ENCODE data around the gene RAB3IL1.

RAB3IL1 gene

DNA sequence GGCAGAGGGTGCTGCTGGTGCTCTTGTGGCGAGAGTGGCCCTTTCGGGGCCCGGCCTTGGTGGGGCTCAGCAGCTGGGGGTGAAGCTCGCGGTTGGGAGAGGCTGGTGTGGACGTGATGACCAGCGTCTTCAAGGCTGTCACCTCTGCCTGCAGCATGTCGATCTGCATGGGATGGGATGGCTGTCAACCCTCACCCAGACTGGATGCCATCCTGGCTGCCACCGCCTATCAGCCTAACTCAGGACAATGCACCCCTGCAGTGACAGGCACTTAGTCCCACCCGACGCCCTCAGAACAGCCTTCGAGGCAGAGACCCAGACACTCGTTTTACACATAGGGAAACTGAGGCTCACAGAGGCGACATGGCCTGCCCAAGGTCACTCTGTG lies 10.8 kb downstream of the RAB3IL1 start:
- no peak for ATAC-seq
- no peak overlapping the region for H3K27ac Mint-ChIP-seq

DNA sequence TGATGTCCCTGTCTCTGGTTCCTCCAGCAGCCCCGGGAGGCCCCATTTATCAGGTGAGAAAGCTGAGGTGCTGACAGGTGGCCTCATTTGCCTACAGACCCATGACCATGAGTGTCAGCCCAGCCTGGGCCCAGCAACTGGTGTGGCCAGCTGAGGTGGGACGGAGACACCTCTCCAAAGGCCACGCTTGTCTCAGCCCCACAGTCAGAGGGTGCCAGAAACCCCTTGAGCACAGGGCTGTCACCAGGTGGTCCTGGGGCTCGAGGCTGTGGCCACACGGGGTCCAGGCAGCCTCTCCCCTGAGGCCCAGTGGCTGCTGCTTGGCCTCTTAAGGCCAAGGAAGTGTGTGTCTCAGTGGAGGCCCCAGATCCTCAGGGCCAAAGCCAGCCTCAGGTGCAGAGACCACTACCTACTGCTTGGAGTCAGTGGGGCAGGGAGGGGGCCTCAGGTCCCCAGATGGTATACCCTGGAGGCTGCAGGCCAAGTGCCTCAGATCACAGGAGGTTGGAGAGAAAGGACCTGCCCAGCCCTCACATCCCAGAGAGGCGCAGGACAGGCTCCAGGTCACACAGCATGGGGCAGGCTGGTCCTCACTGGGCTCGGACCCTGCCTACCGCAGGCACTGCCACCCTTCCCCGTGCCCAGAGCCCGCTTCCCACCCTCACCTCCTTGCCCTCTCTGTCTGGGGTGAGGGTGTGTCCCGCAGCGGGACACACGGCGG lies 11.4 kb downstream of the RAB3IL1 start:
- no peaks in the 10 kb centered on the region for H3K27me3 Mint-ChIP-seq
- no peak for DNase-seq
- no peak overlapping the region for H3K27ac Mint-ChIP-seq
- no peak for ATAC-seq
- H3K9me3 Mint-ChIP-seq, result no peaks in the 10 kb centered on the region
- H3K36me3 Mint-ChIP-seq (ENCODE audit: low read depth), result no peaks in the 10 kb centered on the region
- no peak overlapping the region for H3K4me3 Mint-ChIP-seq
- H3K4me1 Mint-ChIP-seq, result no peaks in the 10 kb centered on the region

More for the DNA sequence above, 10.8 kb downstream of the RAB3IL1 start:
- Mint-ChIP-seq H3K9me3 (no peaks in the 10 kb centered on the region), H3K4me3 (no peak overlapping the region), H3K4me1 (no peaks in the 10 kb centered on the region), H3K36me3 (ENCODE audit: low read depth) (no peaks in the 10 kb centered on the region), H3K27me3 (no peaks in the 10 kb centered on the region)
- no peak for DNase-seq

DNA sequence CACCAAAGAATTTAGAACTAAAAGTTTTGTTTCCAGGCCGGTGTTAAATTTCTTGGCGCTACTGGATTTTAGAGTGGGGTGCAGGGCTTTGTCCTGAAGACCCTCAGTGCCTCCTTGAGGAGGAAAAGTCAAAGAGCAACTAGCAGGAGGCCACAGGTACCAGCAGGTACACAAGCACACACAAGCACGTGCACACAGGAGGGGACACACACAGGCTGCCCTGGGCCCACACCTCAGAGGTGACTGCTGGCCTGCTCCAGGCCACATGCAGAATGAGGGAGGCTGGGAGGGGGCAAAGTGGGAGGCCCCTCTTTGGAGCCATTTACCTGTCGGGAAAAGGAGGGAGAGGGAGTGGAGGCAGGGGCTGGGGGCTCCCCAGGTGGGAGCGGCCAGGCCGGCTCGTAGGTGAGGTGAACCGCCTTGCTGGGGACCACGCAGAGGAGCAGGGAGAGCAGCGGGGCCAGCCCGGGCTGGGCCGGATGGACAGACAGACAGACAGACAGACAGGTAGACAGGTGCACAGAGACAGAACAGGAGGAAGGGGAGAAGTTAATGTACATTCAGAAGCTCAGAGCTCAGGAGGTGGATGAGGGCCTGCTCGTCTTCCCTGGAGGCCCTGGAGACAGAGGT lies 12.2 kb downstream of the RAB3IL1 start:
- Mint-ChIP-seq H3K27me3 (no peaks in the 10 kb centered on the region), H3K9me3 (no peaks in the 10 kb centered on the region), H3K4me3 (no peak overlapping the region), H3K36me3 (ENCODE audit: low read depth) (no peaks in the 10 kb centered on the region), H3K27ac (no peak overlapping the region), H3K4me1 (no peaks in the 10 kb centered on the region)
- DNase-seq (no peak), ATAC-seq (no peak)

DNA sequence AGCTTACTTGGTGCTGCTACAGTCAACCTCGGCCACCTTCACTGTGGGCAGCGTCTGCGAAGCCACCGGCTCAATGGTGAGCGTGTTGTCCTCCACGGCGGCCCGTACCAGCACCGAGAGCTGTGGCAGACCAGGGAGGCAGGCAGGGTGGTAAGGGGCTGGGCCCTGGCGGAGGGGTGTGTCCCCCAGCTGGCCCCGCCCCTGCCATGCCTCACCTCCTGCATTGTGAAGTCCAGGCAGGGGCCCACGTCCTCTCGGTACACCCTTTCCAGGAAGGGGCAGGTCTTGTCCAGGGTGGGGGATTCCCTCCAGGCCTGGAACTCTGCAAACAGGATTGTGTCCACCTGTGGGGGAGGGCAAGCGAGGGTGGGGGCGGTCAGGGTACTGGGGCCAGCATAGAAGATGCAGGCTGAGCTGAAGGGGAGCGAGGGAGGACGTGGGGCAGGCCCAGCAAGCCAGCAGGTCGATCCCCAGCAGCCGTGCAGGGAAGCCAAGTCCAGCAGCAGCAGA lies 12.8 kb downstream of the RAB3IL1 start:
- H3K36me3 Mint-ChIP-seq (ENCODE audit: low read depth), result no peaks in the 10 kb centered on the region
- H3K4me3 Mint-ChIP-seq, result no peak overlapping the region
- no peaks in the 10 kb centered on the region for H3K27me3 Mint-ChIP-seq
- no peaks in the 10 kb centered on the region for H3K4me1 Mint-ChIP-seq
- H3K9me3 Mint-ChIP-seq, result no peaks in the 10 kb centered on the region
- no peak for ATAC-seq
- no peak for DNase-seq
- no peak overlapping the region for H3K27ac Mint-ChIP-seq

DNA sequence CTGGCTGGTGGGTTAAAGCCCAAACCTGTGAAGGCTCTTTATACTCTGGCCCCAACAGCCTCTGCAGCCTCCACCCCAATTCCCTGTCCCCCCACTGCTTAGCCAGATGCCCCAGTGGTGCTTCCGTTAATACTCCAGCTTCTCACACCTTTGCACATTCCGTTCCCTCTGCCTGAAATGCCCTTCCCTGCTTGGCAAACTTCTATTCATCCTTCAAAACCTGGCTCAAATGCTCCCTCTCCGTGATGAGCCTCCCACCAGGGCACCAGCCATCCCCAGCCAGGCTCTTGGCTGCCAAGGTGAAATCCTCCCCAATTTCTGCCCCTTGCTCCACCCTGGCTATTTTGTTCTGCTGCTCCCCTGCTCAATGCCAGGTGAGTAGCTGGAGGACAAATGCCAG lies 13.5 kb downstream of the RAB3IL1 start:
- Mint-ChIP-seq H3K36me3 (ENCODE audit: low read depth) (no peaks in the 10 kb centered on the region), H3K4me1 (peaks cover 4% of the 10 kb centered on the region), H3K4me3 (no peak overlapping the region), H3K27me3 (no peaks in the 10 kb centered on the region), H3K9me3 (no peaks in the 10 kb centered on the region), H3K27ac (no peak overlapping the region)
- no peak for ATAC-seq
- no peak for DNase-seq

DNA sequence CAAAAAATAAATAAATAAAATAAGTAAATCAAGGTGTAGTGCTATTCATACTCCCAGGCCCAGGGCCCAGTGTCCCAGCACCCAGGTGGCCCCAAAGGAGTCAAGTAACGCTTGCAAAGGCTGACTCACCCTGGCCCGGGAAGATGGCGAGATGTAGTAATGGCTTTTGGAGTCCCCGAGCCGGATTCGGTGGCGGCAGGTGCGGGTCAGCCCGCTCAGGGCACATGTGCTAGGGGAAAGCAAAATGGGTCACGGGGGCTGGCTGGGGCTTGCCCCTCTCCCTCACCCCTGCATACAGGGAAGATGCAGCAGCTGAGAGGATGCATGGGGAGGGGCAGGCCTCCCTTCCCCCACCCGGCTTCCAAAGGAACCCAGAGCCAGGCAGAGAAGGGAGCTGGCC lies 15.1 kb downstream of the RAB3IL1 start:
- Mint-ChIP-seq H3K4me1 (peaks cover 4% of the 10 kb centered on the region), H3K4me3 (no peak overlapping the region), H3K27ac (no peak overlapping the region), H3K36me3 (ENCODE audit: low read depth) (no peaks in the 10 kb centered on the region), H3K9me3 (no peaks in the 10 kb centered on the region), H3K27me3 (no peaks in the 10 kb centered on the region)
- no peak for DNase-seq
- ATAC-seq, result no peak

DNA sequence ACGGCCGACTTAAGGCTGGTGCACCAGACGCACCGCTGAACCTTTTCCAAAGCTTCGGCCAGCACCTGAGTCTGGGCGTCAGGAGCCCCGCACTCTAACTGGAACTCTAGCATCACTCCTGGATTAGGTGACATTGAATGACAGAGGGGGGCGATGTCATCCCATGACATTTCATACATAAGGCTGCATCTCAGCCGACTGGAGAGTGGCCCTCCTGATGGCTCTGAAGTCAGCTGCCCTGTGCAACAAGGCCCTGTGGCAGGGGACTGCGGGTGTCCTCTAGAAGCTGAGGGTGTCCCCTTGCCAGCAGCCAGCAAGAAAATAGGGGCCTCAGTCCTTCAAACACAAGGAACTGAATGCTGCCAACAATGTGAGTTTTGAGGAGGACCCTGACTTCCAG lies 16.0 kb downstream of the RAB3IL1 start:
- Mint-ChIP-seq H3K9me3 (no peaks in the 10 kb centered on the region), H3K4me3 (no peak overlapping the region), H3K36me3 (ENCODE audit: low read depth) (no peaks in the 10 kb centered on the region), H3K27ac (no peak overlapping the region), H3K4me1 (peaks cover 4% of the 10 kb centered on the region), H3K27me3 (no peaks in the 10 kb centered on the region)
- ATAC-seq (no peak), DNase-seq (no peak)

DNA sequence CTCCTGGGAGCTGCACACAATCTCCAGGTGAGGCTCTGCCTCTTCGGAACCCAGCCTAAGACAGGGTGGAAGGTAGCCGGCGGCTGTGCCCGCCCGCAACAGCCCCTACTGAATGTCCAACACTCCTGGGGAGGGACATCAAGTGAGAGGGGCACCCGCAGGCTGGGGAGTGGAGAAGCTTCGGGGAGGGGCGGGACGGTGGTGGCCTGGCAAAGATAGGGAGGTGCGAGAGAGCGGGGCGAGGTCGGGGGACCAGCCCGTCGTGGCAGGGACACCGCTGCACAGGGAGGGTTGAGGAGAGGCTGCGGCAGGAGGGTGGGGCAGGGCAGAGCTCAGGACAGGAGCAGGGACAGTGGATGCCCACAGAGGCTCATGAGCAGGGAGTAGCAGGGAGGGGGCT lies 17.1 kb downstream of the RAB3IL1 start:
- no peak for ATAC-seq
- Mint-ChIP-seq H3K9me3 (no peaks in the 10 kb centered on the region), H3K4me1 (peaks cover 4% of the 10 kb centered on the region), H3K27ac (no peak overlapping the region), H3K36me3 (ENCODE audit: low read depth) (no peaks in the 10 kb centered on the region), H3K4me3 (no peak overlapping the region), H3K27me3 (no peaks in the 10 kb centered on the region)
- DNase-seq, result no peak

DNA sequence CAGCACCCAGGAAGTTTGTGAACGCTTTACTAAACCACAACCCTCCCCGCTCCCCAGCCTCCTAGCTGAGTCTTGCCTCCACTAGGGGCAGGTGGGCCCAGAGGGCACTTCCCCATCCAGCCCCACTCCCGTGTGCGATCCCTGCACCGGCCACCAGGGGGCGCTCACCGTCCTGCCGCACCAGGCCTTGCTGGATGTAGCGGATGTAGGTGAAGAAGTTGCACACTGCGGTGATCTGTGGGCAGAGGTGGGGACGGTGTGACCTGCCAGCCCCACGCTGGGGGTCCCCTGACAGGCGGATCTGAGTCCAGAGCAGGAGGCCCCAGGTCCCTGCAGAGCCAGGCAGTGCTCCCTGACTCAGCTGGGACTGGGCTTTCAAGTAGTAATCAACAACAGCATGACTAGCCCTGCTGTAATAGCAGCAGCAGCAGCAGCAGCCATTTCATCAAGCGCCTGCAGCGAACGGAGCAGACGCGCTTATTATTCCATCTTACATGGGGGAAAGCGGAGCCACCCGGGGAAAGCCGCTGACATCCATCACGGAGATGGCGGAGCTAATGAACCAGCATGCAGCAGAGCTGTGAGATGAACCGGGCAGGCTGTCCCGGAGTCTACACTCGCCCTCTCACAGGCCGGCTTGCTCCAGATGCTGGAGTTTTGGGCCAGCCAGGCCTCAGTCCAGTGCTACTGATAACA lies 18.1 kb downstream of the RAB3IL1 start:
- ATAC-seq (peak; percentile 89), DNase-seq (peak; percentile 95)
- Mint-ChIP-seq H3K36me3 (ENCODE audit: low read depth) (no peaks in the 10 kb centered on the region), H3K9me3 (no peaks in the 10 kb centered on the region), H3K27ac (no peak overlapping the region), H3K4me1 (peaks cover 4% of the 10 kb centered on the region), H3K27me3 (no peaks in the 10 kb centered on the region), H3K4me3 (no peak overlapping the region)

DNA sequence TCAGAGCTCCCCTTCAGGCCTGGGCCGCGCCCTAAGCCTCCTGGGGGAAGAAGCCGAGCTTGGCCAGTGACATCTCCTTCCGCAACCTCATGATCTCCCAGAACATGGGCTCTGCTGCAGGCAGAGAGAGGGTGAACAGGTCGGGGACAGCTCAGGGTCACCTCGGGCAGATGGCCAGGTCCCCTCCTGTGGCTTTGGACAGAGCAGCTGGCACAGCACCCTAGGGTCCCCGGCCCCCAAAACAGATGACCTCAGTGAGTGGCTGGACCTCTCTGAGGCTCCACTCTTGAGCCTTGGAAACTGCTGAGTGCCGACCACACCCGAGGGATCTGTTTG lies 19.2 kb downstream of the RAB3IL1 start:
- Mint-ChIP-seq H3K4me1 (peaks cover 7% of the 10 kb centered on the region), H3K36me3 (ENCODE audit: low read depth) (no peaks in the 10 kb centered on the region)

DNA sequence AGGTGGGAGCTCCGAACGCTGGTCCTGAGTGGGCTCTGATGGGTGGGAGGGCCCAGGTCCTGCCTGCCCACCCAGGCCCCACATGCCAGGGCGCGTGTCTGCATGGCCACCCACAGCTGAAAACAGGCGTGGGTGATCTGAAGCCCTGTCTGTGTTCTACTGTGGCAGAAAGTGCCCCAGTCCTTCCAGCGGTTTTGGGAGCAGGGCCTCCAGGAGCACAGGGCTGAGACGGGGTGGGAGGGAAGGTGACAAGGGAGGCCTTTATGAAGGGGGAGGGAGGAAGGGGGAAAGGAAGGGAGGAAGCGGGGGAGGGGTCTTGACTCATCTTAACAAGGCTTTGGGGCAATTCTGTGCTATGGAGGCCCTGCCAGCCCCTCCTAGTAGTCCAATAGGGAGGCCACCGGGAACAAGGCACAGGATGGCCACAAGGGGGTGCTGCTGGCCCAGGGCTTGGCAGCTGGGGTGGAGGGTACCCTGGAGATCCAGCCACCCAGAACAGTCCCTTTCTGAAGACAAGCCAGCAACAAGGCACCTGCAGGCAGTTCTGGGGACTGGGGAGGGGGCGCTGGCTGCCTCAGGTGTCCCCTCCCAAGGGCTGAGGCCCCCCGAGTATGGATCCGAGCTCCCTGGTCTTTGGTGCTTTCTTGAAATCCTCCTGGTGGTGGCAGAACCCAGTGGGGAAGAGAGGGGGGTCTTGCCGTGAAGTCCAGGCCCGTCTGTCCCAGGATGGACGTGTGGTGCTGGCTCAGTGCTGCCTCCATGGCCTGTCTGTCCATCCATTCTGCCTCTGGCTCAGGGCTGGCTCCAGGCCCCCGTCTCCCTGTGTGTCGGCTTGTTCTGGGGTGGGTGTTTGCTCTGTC lies 19.7 kb downstream of the RAB3IL1 start:
- peak; percentile 60 for ATAC-seq
- Mint-ChIP-seq H3K27ac (no peak overlapping the region), H3K4me3 (no peak overlapping the region), H3K9me3 (no peaks in the 10 kb centered on the region), H3K36me3 (ENCODE audit: low read depth) (no peaks in the 10 kb centered on the region), H3K27me3 (no peaks in the 10 kb centered on the region), H3K4me1 (peaks cover 7% of the 10 kb centered on the region)
- peak; percentile 85 for DNase-seq

More for the DNA sequence above, 19.2 kb downstream of the RAB3IL1 start:
- H3K4me3 Mint-ChIP-seq, result no peak overlapping the region
- no peak overlapping the region for H3K27ac Mint-ChIP-seq
- H3K27me3 Mint-ChIP-seq, result no peaks in the 10 kb centered on the region
- no peak for DNase-seq
- ATAC-seq, result no peak
- no peaks in the 10 kb centered on the region for H3K9me3 Mint-ChIP-seq

DNA sequence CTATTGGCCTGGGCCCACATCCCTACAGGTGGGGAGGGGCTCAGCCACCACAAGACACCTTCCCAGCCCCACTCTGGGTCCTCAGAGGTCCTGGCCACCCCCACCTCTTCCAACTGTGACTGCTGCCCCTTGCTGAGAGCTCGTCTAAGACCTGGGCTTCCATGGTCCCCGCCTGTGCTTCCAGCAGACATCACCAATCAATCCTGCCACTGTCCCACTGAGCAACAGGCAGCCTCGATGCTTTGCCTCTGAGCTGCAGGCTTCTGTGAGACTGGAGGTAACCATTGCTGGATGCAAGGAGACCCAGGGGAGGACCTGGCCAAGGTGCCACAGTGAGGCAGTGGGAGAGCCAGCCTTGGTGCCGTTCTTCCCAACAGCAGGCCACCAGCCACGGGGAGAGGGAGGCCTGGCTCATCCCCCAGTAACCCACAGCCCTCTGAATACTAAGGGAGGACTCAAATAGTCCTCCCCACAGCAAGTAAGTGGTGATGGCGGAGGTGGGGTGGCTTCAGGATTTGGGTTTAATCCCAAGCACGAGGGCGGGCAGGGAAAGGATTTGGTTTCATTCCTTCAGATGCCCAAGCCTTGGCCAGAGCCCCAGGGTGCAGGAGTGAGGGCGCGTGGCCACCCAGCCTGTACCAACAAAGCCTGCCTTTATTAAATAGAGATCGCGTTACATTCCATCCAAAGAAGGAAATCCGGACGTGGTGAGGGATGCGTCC lies 20.5 kb downstream of the RAB3IL1 start:
- H3K27ac Mint-ChIP-seq, result no peak overlapping the region
- no peaks in the 10 kb centered on the region for H3K36me3 Mint-ChIP-seq (ENCODE audit: low read depth)
- H3K9me3 Mint-ChIP-seq, result no peaks in the 10 kb centered on the region
- DNase-seq (no peak), ATAC-seq (no peak)
- H3K4me1 Mint-ChIP-seq, result peaks cover 7% of the 10 kb centered on the region
- H3K27me3 Mint-ChIP-seq, result no peaks in the 10 kb centered on the region
- no peak overlapping the region for H3K4me3 Mint-ChIP-seq

DNA sequence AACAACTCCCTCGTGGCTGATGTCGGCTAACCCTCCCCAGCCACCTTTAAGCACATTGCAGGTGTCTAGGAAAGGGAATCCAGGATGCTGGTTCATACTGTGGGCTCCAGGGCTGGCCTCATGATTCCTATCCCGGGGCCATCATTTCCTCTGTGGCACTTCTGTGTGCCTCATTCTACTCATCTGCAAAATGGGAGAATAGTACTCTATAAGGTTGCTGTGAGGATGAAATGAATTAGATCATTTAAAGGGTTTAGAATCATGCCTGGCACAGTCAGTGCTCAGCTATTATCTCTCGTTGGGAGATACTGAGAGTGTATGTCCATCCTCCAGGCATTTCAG lies 21.7 kb downstream of the RAB3IL1 start:
- H3K36me3 Mint-ChIP-seq (ENCODE audit: low read depth), result no peaks in the 10 kb centered on the region
- peaks cover 10% of the 10 kb centered on the region for H3K4me1 Mint-ChIP-seq
- no peak for DNase-seq
- no peak for ATAC-seq
- H3K4me3 Mint-ChIP-seq, result no peak overlapping the region
- no peaks in the 10 kb centered on the region for H3K9me3 Mint-ChIP-seq
- H3K27ac Mint-ChIP-seq, result no peak overlapping the region
- H3K27me3 Mint-ChIP-seq, result no peaks in the 10 kb centered on the region

DNA sequence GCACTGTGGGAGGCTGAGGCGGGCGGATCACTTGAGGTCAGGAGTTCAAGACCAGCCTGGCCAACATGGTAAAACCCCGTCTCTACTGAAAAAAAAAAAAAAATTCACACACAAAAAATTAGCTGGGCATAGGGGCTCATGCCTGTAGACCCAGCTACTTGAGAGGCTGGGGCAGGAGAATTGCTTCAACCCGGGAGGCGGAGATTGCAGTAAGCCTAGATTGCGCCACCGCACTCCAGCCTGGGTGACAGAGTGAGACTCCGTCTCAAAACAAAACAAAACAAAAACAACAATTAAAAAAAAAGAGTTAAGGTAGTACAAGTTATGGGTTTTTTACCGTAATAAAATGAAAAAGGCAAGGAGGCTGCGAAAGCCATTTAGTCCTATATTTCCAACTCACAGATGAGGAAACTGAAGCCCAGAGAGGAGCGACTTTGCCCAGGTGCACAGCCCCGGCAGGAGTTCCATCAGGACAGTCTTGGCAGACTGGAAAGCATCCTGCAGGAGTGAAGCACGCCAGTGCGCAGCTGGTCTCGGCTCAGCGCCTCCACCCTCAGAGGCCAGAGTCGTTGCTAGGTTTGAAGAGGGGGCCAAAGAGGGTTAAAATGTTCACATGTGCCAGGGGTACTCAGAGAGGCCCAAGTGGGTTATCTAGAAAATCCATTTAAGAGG lies 22.2 kb downstream of the RAB3IL1 start:
- Mint-ChIP-seq H3K4me1 (peaks cover 12% of the 10 kb centered on the region), H3K27me3 (no peaks in the 10 kb centered on the region), H3K9me3 (no peaks in the 10 kb centered on the region), H3K36me3 (ENCODE audit: low read depth) (no peaks in the 10 kb centered on the region), H3K4me3 (no peak overlapping the region), H3K27ac (no peak overlapping the region)
- DNase-seq (no peak), ATAC-seq (no peak)

Data from activated naive CD8-positive, alpha-beta T cell treated with anti-CD3 and anti-CD28 coated beads, Interleukin-2, amount 50 U/mL, for 24 hours (primary cell).